MCF 10A (cell line): ENCODE data around the gene GRID1. TPM values are rescaled to one million over a fixed set of nuclear protein-coding genes. Genes with fewer than 3 reads are reported as not detected.

Experiments
- BruUV-seq: library from RNA; stranded (reverse); fragments of 400-500 nt; replicated peaks from 2 replicates; lab custom pipeline; 2021; lab: Mats Ljungman, UMichigan
- CTCF ChIA-PET: fragments of 300-600 bp; sonication (Branson Sonifier 250); formaldehyde crosslinking; extraction: SDS; loops from one replicate; lab custom pipeline; 2021; ENCODE audit warnings: antibody characterized with exemption, inconsistent platforms; lab: Yijun Ruan, JAX
- POLR2A ChIA-PET: fragments of 300-600, 350-650 bp; sonication (Branson Sonifier 250); formaldehyde crosslinking; extraction: SDS; loops from one replicate; lab custom pipeline; 2020; ENCODE audit warnings: antibody characterized with exemption, inconsistent platforms; lab: Yijun Ruan, JAX
- DNase-seq: peaks from one replicate; pipeline ENCODE4 v3.0.0-alpha.2; 2018; ENCODE audit not compliant: unreplicated experiment
- H3K27ac Mint-ChIP-seq: one replicate; pipeline ENCODE4 v1.8.0; 2022; ENCODE audit warnings: mild to moderate bottlenecking, low read depth, mixed read lengths; ENCODE audit not compliant: unreplicated experiment
- H3K27me3 Mint-ChIP-seq: one replicate; pipeline ENCODE4 v1.8.0; 2022; ENCODE audit warnings: mixed read lengths; ENCODE audit not compliant: insufficient read depth, unreplicated experiment
- H3K36me3 Mint-ChIP-seq: one replicate; pipeline ENCODE4 v1.8.0; 2022; ENCODE audit warnings: mild to moderate bottlenecking, moderate library complexity, mixed read lengths; ENCODE audit not compliant: insufficient read depth, unreplicated experiment
- H3K4me1 Mint-ChIP-seq: one replicate; pipeline ENCODE4 v1.8.0; 2022; ENCODE audit warnings: mixed read lengths; ENCODE audit not compliant: insufficient read depth, unreplicated experiment
- H3K4me3 Mint-ChIP-seq: one replicate; pipeline ENCODE4 v1.8.0; 2022; ENCODE audit warnings: mild to moderate bottlenecking, moderate library complexity, mixed read lengths; ENCODE audit not compliant: unreplicated experiment
- H3K9me3 Mint-ChIP-seq: one replicate; pipeline ENCODE4 v1.8.0; 2022; ENCODE audit warnings: mixed read lengths; ENCODE audit not compliant: unreplicated experiment
- CTCF ChIP-seq: fragments of 200-600 bp; IDR thresholded peaks from one replicate; pipeline ENCODE4 v1.8.0; 2022; ENCODE audit warnings: antibody characterized with exemption, mild to moderate bottlenecking; ENCODE audit not compliant: unreplicated experiment
- intact Hi-C: fragments of 100-400 bp; cut with micrococcal nuclease; formaldehyde crosslinking; loops from 2 replicates; pipeline ENCODE4 v1.14.1; 2022
- total RNA-seq: library from RNA; stranded (reverse); gene quantifications from 2 replicates; pipeline ENCODE4 v1.2.3, GENCODE V29; 2022

GRID1 gene
- total RNA-seq, 1 experiment from 2014 or later: not detected

GRCh38 chr10:86283466-86284287 is 82.9 kb downstream of the GRID1 start:
- no peaks in the 10 kb centered on the region for H3K4me1 Mint-ChIP-seq
- TF ChIP-seq CTCF: no peak
- ChIA-PET POLR2A (no interaction called here), CTCF (no interaction called here)
- DNase-seq: no peak
- BruUV-seq: no TSS peak
- H3K9me3 Mint-ChIP-seq: peaks cover 31% of the 10 kb centered on the region
- intact Hi-C loops: no loop called here
- no peaks in the 10 kb centered on the region for H3K27me3 Mint-ChIP-seq
- no peak overlapping the region for H3K4me3 Mint-ChIP-seq
- H3K27ac Mint-ChIP-seq: no peak overlapping the region
- no peaks in the 10 kb centered on the region for H3K36me3 Mint-ChIP-seq

- ChIA-PET CTCF (no interaction called here), POLR2A (no interaction called here)
- intact Hi-C loops: no loop called here
- Mint-ChIP-seq H3K27ac (no peak overlapping the region), H3K9me3 (peaks cover 31% of the 10 kb centered on the region), H3K36me3 (no peaks in the 10 kb centered on the region), H3K4me1 (no peaks in the 10 kb centered on the region), H3K27me3 (no peaks in the 10 kb centered on the region), H3K4me3 (no peak overlapping the region)
- TF ChIP-seq CTCF: no peak
- no TSS peak for BruUV-seq
- DNase-seq: no peak
Measured at GRCh38 chr10:86282664-86283465, 83.7 kb downstream of the GRID1 start.

GRCh38 chr10:86281396-86281795 is 85.2 kb downstream of the GRID1 start:
- no peaks in the 10 kb centered on the region for H3K36me3 Mint-ChIP-seq
- CTCF ChIA-PET: interaction anchor here (0.6 kb wide), 1 partner anchor 109 kb away, joined by 4 read pairs; no protein-coding TSS in a partner anchor

More at GRCh38 chr10:86281396-86281795, 85.2 kb downstream of the GRID1 start:
- H3K4me3 Mint-ChIP-seq: no peak overlapping the region
- no TSS peak for BruUV-seq
- DNase-seq: no peak
- H3K4me1 Mint-ChIP-seq: no peaks in the 10 kb centered on the region
- TF ChIP-seq CTCF: no peak
- intact Hi-C loops: no loop called here
- H3K9me3 Mint-ChIP-seq: peaks cover 33% of the 10 kb centered on the region
- POLR2A ChIA-PET: no interaction called here
- H3K27ac Mint-ChIP-seq: no peak overlapping the region
- no peaks in the 10 kb centered on the region for H3K27me3 Mint-ChIP-seq
